K562 (cell line): ENCODE results near the gene METRN. TPM values are rescaled to one million over a fixed set of nuclear protein-coding genes. Genes with fewer than 3 reads are reported as not detected.

Experiments
- FOXM1 ChIP-seq, 2 experiments: fragments of 450-650 bp in 1 of 2; sonication (generic) in 1 of 2; formaldehyde crosslinking in 1 of 2; IDR thresholded peaks; 2 replicates each; pipeline versions ENCODE4 v1.6.1 to v1.9.0; 2017 to 2022; ENCODE audit warnings: low read depth in 2 of 2, mild to moderate bottlenecking in 2 of 2, missing genetic modification reagents in 1 of 2, moderate library complexity in 1 of 2
- HNRNPLL ChIP-seq: fragments of 200-400 bp; formaldehyde crosslinking; IDR thresholded peaks from 2 replicates; pipeline ENCODE4 v1.6.1; 2017; ENCODE audit warnings: low read length, low read depth, mild to moderate bottlenecking; ENCODE audit not compliant: poor library complexity, severe bottlenecking
- MTF1 ChIP-seq: fragments of 250-450 bp; sonication (Bioruptor Pico); IDR thresholded peaks from 2 replicates; pipeline ENCODE4 v1.9.0; 2021; ENCODE audit warnings: moderate library complexity, mild to moderate bottlenecking, inconsistent platforms, borderline replicate concordance
- NCOR1 ChIP-seq: fragments of 450-650 bp; IDR thresholded peaks from 2 replicates; pipeline ENCODE4 v1.6.1; 2016; ENCODE audit warnings: mild to moderate bottlenecking, moderate library complexity
- NKRF ChIP-seq: fragments of 450-650 bp; IDR thresholded peaks from 2 replicates; pipeline ENCODE4 v1.6.1; 2016; ENCODE audit warnings: borderline replicate concordance
- NONO ChIP-seq, 2 experiments: fragments of 200-400 bp in 1 of 2; fragments of 450-650 bp in 1 of 2; formaldehyde crosslinking in 1 of 2; IDR thresholded peaks; 2 replicates each; pipeline ENCODE4 v1.6.1; 2017; ENCODE audit warnings: low read depth in 2 of 2, mild to moderate bottlenecking in 2 of 2, moderate library complexity in 2 of 2, low read length in 1 of 2
- NR1H2 ChIP-seq: sonication (generic); formaldehyde crosslinking; IDR thresholded peaks from 2 replicates; pipeline ENCODE4 v1.4.0; 2020; ENCODE audit warnings: mild to moderate bottlenecking, missing genetic modification reagents
- SAP30 ChIP-seq: fragments of 200-600 bp; sonication (generic); IDR thresholded peaks from 2 replicates; pipeline ENCODE4 v1.6.1; 2012; ENCODE audit warnings: borderline replicate concordance, low read depth, mild to moderate bottlenecking, moderate library complexity, low read length, control low read depth, inconsistent platforms; ENCODE audit not compliant: insufficient read depth, poor library complexity, severe bottlenecking
- SMAD4 ChIP-seq: fragments of 250-450 bp; sonication (Bioruptor Pico); conservative IDR thresholded peaks from 2 replicates; pipeline ENCODE4 v1.8.0; 2021; ENCODE audit warnings: inconsistent platforms, mild to moderate bottlenecking, moderate library complexity
- SMARCE1 ChIP-seq: fragments of 450-650 bp; IDR thresholded peaks from 2 replicates; pipeline ENCODE4 v1.7.1; 2016; ENCODE audit warnings: mild to moderate bottlenecking
- SNAPC5 ChIP-seq: fragments of 250-450 bp; sonication (Bioruptor Pico); IDR thresholded peaks from 2 replicates; pipeline ENCODE4 v1.8.0; 2021; ENCODE audit warnings: moderate library complexity, mild to moderate bottlenecking, inconsistent platforms
- TSC22D4 ChIP-seq: fragments of 450-650 bp; IDR thresholded peaks from 2 replicates; pipeline ENCODE4 v1.6.1; 2016; ENCODE audit warnings: missing genetic modification characterization, missing biosample characterization, control low read depth
- ZBTB2 ChIP-seq: fragments of 450-650 bp; IDR thresholded peaks from 2 replicates; pipeline ENCODE4 v1.6.1; 2016; ENCODE audit warnings: antibody characterized with exemption
- ZNF512 ChIP-seq: IDR thresholded peaks from 2 replicates; pipeline ENCODE4 v1.6.1; 2016; ENCODE audit warnings: missing genetic modification characterization, missing compliant biosample characterization
- ZNF561 ChIP-seq: fragments of 450-650 bp; formaldehyde crosslinking; conservative IDR thresholded peaks from 2 replicates; pipeline ENCODE4 v1.4.0; 2020; ENCODE audit warnings: mild to moderate bottlenecking, moderate library complexity
- ZNF586 ChIP-seq: fragments of 450-650 bp; formaldehyde crosslinking; conservative IDR thresholded peaks from 2 replicates; pipeline ENCODE4 v1.4.0; 2020; ENCODE audit warnings: mild to moderate bottlenecking, moderate library complexity
- ZNF75A ChIP-seq: fragments of 450-650 bp; formaldehyde crosslinking; IDR thresholded peaks from 2 replicates; pipeline ENCODE4 v1.4.0; 2020; ENCODE audit warnings: mild to moderate bottlenecking
- polyA plus RNA-seq, 8 experiments: library from polyadenylated mRNA; depleted of rRNA in 4 of 8; stranded (reverse) in 5 of 8; unstranded in 3 of 8; fragments of >200 nt; fragmentation: Nextera tagmentation in 2 of 8; fragmentation: Illumina TruSeq in 1 of 8; extraction: Ambion mirVana in 2 of 8; extraction: Trizol in 1 of 8; gene quantifications; 2 replicates each; pipeline versions ENCODE4 v1.2.1 to v1.2.3, GENCODE V29; 2011 to 2014; ENCODE audit warnings: inconsistent platforms in 1 of 8, missing spikeins in 1 of 8
- total RNA-seq, 7 experiments: library from RNA; depleted of rRNA in 6 of 7; stranded (reverse); fragments of >200 nt in 6 of 7; fragmentation: Illumina TruSeq in 2 of 7; extraction: Trizol in 2 of 7; gene quantifications; 2 replicates each; pipeline versions ENCODE4 v1.2.1 to v1.2.3, GENCODE V29; 2011 to 2021; ENCODE audit warnings: low replicate concordance in 1 of 7

METRN gene
- total and polyA plus RNA-seq, 9 of the 15 experiments (the other 6 are each of a cell fraction or from before 2014, with no cell fraction given), result 0.20 to 89.8 (median 15.4) TPM

GRCh38 chr16:727291-727977 lies 12.5 kb downstream of the METRN start (continued):
- TF ChIP-seq NKRF, result 0 out of 2 replicates have a peak, but pooled peaks have one; percentile 51
- TF ChIP-seq ZNF561, result no peak
- peak; percentile 88 for TF ChIP-seq ZBTB2
- TF ChIP-seq NR1H2 (CRISPR knock-in tag), result no peak
- no peak for TF ChIP-seq NONO (IDR thresholded peaks at IDR 0.05; ENCODE audit: low read depth in 2 of 2, low read length in 1 of 2)
- no peak for TF ChIP-seq FOXM1 (IDR thresholded peaks at IDR 0.05; ENCODE audit: low read depth)
- 0 out of 2 replicates have a peak, but pooled peaks have one; percentile 46 for TF ChIP-seq FOXM1 (CRISPR knock-in tag; IDR thresholded peaks at IDR 0.05; ENCODE audit: low read depth)
- TF ChIP-seq SAP30, result peak; percentile 62
- TF ChIP-seq ZNF75A (CRISPR knock-in tag), result no peak
- no peak for TF ChIP-seq SNAPC5 (CRISPR knock-in tag)
- TF ChIP-seq HNRNPLL, result peak; percentile 42
- no peak for TF ChIP-seq ZNF512 (tag)
- no peak for TF ChIP-seq ZNF586 (CRISPR knock-in tag)
- TF ChIP-seq SMAD4 (CRISPR knock-in tag), result peak; percentile 46; the same call in 1 of the 2 replicates
- no peak for TF ChIP-seq SMARCE1
- TF ChIP-seq TSC22D4 (tag), result no peak
- no peak for TF ChIP-seq MTF1
- TF ChIP-seq NCOR1, result no peak
